GM19193 (cell line): ENCODE measurements around the gene NADK2.

ENCODE experiments used
- POLR2A ChIP-seq: IDR thresholded peaks from 4 replicates; pipeline ENCODE4 v1.6.1; 2011; ENCODE audit not compliant: insufficient read depth, insufficient read length; ENCODE audit errors: extremely low read depth

Gene NADK2

GRCh38 chr5:36160617-36161016, 81.1 kb downstream of the NADK2 start:
- no peak for TF ChIP-seq POLR2A

GRCh38 chr5:36158144-36158543, 83.6 kb downstream of the NADK2 start:
- TF ChIP-seq POLR2A = no peak

- no peak for TF ChIP-seq POLR2A
These were observed 85.1 kb downstream of the NADK2 start for GRCh38 chr5:36156619-36157018.

GRCh38 chr5:36156121-36156601, 85.6 kb downstream of the NADK2 start:
- no peak for TF ChIP-seq POLR2A

GRCh38 chr5:36155291-36155690, 86.4 kb downstream of the NADK2 start:
- no peak for TF ChIP-seq POLR2A

- TF ChIP-seq POLR2A = no peak
These were observed 88.0 kb downstream of the NADK2 start for GRCh38 chr5:36153726-36154125.

GRCh38 chr5:36153298-36153677, 88.4 kb downstream of the NADK2 start:
- TF ChIP-seq POLR2A = no peak

DNA sequence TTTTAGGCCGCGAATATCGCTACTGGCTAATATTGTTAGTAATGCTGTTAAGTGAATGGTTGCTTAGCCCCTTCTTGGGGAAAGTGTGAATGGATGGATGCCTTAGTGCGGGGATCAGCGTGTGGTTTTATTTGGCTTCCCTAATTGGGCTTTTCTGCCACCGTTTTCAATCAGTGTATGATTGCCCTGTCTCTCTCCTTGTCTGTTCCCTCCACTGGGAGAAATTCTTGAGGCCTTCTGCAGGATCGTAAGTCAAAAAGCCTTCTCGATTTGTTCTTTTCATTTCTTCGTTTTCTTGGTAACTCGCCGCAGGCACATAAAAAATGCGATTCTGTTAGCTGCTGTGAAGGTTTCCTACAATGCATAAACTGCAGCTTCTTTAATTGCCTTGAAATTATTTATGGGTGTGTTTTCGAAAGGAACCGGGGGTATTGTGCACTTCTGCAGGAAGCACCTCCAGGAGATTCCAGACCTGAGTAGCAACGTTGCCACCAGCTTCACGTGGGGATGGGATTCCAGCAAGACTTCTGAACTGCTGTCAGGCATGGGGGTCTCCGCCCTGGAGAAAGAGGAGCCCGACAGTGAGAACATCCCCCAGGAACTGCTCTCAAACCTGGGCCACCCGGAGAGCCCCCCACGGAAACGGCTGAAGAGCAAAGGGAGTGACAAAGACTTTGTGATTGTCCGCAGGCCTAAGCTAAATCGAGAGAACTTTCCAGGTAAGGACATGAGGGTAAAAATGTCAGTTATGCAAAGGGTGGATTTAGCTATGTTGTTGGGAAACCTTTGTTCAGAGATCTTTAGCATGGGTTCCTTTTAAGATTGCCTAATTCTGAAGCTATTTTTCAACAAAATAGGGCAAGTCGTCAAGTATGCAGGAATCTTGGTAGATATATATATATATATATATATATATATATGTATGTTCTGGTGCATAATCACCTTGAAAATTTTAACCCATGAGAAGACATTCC, 89.1 kb downstream of the NADK2 start:
- TF ChIP-seq POLR2A = no peak

DNA sequence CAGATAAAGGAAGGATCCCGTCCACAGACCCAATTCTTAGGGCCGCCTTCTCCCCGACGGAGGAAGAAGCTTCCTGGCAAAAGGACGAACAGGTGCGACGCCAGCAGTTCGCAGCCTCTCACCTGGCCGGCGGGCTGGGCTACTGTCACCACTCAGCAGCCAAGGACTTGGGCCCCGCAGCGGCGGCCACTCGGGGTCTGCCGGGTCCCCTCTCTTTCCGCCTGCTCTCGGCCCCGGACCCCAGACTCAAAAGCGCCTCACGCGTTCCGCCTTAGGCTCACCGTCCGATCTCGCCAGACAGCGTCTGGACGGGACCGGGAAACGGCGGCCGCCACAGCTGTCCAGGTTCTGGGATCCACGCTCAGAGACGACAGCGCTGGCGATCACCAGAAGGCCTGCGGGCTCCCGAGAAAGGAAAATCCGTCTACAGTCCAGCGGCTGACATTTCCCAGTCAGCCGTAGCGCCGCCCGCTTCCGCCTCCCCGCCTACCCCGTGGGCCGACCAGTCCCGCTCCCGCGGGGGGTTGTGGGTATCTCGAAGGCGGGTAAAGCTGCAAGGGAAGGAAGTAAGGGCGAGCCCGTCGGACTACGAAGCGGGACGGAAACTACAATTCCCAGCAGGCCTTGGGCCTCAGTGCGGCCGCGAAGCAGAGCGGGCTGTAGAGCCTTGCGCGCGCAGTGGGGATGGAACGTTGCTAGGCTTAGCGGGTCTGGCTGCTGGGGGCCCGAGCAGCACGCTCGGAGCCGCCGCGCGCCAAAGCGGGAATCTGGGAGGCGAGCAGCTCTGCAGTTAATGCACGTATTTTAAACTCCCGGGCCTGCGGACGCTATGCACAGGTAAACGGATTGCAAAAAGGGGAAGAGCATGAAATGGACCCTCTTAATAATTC, 90.0 kb downstream of the NADK2 start, which contains the start of the genes LMBRD2 and SKP2:
TSS of gene LMBRD2 (minus strand) at position 454 of the 890 bp plus-strand sequence. CDS start 8,538 bp downstream, outside the sequence.
TSS of gene SKP2 (plus strand) at position 678 of the 890 bp plus-strand sequence. CDS start at position 830, 152 bp downstream.
- TF ChIP-seq POLR2A = peak; percentile 89

DNA sequence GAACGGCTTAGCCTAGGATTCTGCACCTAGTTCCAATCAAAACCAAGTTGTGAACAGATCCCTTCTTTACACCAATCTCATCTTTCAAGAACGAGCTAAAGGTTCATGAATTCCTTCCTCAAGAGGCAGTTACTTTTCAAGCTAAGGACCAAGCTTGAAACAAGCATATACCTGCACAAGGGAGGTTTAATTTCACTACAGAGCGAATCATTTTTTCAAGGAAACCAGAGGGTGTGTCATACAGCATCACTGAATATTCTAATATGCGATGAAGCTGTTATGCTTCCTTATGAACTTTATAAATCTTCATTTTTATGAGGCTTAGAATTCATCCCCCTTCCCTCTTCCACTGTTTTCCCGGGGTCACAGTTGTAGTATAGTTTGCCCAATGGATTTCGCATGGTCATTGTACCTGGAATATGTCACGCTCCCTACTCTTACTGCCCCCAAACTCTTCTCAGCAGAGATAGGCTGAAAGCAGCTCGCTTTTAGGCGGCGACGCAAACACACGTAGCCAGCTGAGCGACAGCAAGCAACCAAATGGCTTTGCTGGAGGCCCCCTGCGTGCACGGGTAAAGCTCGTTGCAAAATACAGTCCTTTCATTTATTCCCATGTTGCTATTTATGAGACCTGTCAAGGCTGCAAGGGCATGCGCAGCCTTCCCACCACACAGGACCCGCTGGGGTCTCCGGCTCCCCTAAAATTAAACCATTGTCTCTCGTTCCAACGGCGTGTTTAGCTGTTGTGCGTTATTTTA, 90.9 kb downstream of the NADK2 start:
- TF ChIP-seq POLR2A = peak; percentile 29

- no peak for TF ChIP-seq POLR2A
These were observed 94.0 kb downstream of the NADK2 start for GRCh38 chr5:36147681-36148080.

DNA sequence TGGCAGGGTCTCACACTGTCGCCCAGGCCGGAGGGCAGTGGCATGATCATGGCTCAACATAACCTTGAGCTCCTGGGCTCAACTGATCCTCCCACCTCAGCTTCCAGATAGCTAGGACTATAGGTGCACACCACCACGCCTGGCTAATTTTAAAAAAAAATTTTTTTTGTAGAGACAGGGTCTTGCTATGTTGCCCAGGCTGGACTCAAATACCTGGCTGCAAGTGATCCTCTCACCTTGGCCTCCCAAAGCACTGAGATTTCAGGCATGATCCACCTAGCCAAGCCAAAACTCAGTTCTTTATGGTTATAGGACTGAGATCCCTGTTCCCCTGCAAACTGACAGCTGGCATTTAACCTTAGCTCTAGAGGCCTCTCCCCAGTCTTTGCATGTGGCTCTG, 95.3 kb downstream of the NADK2 start:
- no peak for TF ChIP-seq POLR2A

DNA sequence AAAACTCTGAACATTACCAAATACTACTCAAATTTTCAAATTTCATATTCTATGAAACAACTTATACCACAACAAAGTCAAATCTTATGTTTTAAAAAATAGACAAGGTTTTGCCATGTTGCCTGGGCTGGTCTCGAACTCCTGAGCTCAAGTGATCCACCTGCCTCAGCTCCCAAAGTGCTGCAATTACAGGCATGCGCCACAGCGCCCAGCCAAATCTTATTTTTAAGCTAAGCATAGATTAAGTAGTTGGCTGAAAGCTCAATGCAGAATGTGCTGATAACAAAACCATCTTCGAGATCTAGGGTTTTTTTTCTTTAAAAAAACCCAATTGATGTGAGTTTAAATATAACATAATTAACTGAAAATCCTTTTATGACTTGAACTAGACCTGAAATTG, 96.4 kb downstream of the NADK2 start:
- TF ChIP-seq POLR2A = no peak
